ENCODE results near the gene UCP1. TPM values are rescaled to one million over a fixed set of nuclear protein-coding genes. Genes with fewer than 3 reads are reported as not detected.
"Not testable (repeated sequence)": the region's sequence is repeated elsewhere in the genome, so short reads cannot be mapped to it uniquely, and the experiment has no call there.

UCP1 gene
- total RNA-seq, 1 donor = not detected

- no peak for TF ChIP-seq CTCF (IDR thresholded peaks at IDR 0.05; ENCODE audit: insufficient read depth, low read length)
- DNase-seq (ENCODE audit: low read depth) = no peak
- no peak overlapping the region for H3K4me3 ChIP-seq (ENCODE audit: low read depth, low read length)
Observed at GRCh38 chr4:140556372-140557085, 12.2 kb downstream of the UCP1 start.

- H3K4me3 ChIP-seq (ENCODE audit: low read depth, low read length) = no peak overlapping the region
- no peak for TF ChIP-seq CTCF (IDR thresholded peaks at IDR 0.05; ENCODE audit: insufficient read depth, low read length)
- peak; percentile 17 for DNase-seq (ENCODE audit: low read depth)
Observed at GRCh38 chr4:140533951-140534480, 34.7 kb downstream of the UCP1 start.

- H3K4me3 ChIP-seq (ENCODE audit: low read depth, low read length) = no peak overlapping the region
- TF ChIP-seq CTCF (IDR thresholded peaks at IDR 0.05; ENCODE audit: insufficient read depth, low read length) = no peak
- DNase-seq (ENCODE audit: low read depth) = no peak
Observed at GRCh38 chr4:140529434-140529833, 39.3 kb downstream of the UCP1 start.

- peak within 1 kb of the TSS; percentile 66 for H3K4me3 ChIP-seq (ENCODE audit: low read depth, low read length)
- peak; percentile 95 for TF ChIP-seq CTCF (IDR thresholded peaks at IDR 0.05; ENCODE audit: insufficient read depth, low read length)
- peak; percentile 95 for DNase-seq (ENCODE audit: low read depth)
Observed at GRCh38 chr4:140523857-140524742, 44.7 kb downstream of the UCP1 start, which contains the start of gene ELMOD2. Gene ELMOD2, plus strand, starts transcription at chr4:140524168. Its CDS starts 1,261 bp downstream, at chr4:140525429.

GRCh38 chr4:140523370-140523856, 45.3 kb downstream of the UCP1 start:
- peak overlapping the region; percentile 66 for H3K4me3 ChIP-seq (ENCODE audit: low read depth, low read length)
- DNase-seq (ENCODE audit: low read depth) = no peak
- TF ChIP-seq CTCF (IDR thresholded peaks at IDR 0.05; ENCODE audit: insufficient read depth, low read length) = no peak

GRCh38 chr4:140515423-140515822, 53.3 kb downstream of the UCP1 start:
- TF ChIP-seq CTCF (IDR thresholded peaks at IDR 0.05; ENCODE audit: insufficient read depth, low read length) = no peak
- no peak overlapping the region for H3K4me3 ChIP-seq (ENCODE audit: low read depth, low read length)
- DNase-seq (ENCODE audit: low read depth) = no peak

GRCh38 chr4:140513765-140514164, 55.0 kb downstream of the UCP1 start:
- DNase-seq (ENCODE audit: low read depth); H3K4me3 ChIP-seq (ENCODE audit: low read depth, low read length): not testable (repeated sequence)
